NOMO-1 treated with dmso at 0.1 percent for 144 hours (cell line): ENCODE results near the gene PLCG2.
A peak's percentile ranks its signal among the peaks of the same experiment; 100 is the strongest.
"Not testable (repeated sequence)": the region's sequence is repeated elsewhere in the genome, so short reads cannot be mapped to it uniquely, and the experiment has no call there.

Experiments used
- DNase-seq: peaks from one replicate; lab custom pipeline; 2025; ENCODE audit not compliant: unreplicated experiment; lab: John Stamatoyannopoulos, UW

Gene PLCG2

GRCh38 chr16:81933361-81933760 lies 154.3 kb downstream of the PLCG2 start:
- DNase-seq, result no peak

- not testable (repeated sequence) for DNase-seq
Observed at GRCh38 chr16:81934711-81935110, 155.6 kb downstream of the PLCG2 start.

- DNase-seq, result no peak
Observed at GRCh38 chr16:81936209-81937000, 157.3 kb downstream of the PLCG2 start.

- no peak for DNase-seq
Observed at GRCh38 chr16:81937305-81938038, 158.4 kb downstream of the PLCG2 start.

GRCh38 chr16:81938326-81939163 lies 159.5 kb downstream of the PLCG2 start:
- DNase-seq, result no peak

GRCh38 chr16:81939164-81940056 lies 160.3 kb downstream of the PLCG2 start:
- DNase-seq, result no peak

- DNase-seq, result no peak
Observed at GRCh38 chr16:81940781-81941560, 161.9 kb downstream of the PLCG2 start.

- no peak for DNase-seq
Observed at GRCh38 chr16:81942007-81942601, 163.0 kb downstream of the PLCG2 start.

GRCh38 chr16:81945665-81946064 lies 166.6 kb downstream of the PLCG2 start:
- DNase-seq, result no peak

GRCh38 chr16:81946206-81946605 lies 167.1 kb downstream of the PLCG2 start:
- DNase-seq, result no peak

GRCh38 chr16:81951564-81951963 lies 172.5 kb downstream of the PLCG2 start:
- no peak for DNase-seq

- DNase-seq, result peak; percentile 59
Observed at GRCh38 chr16:81956213-81956948, 177.3 kb downstream of the PLCG2 start.

- no peak for DNase-seq
Observed at GRCh38 chr16:81964808-81965207, 185.7 kb downstream of the PLCG2 start.

GRCh38 chr16:81967358-81967757 lies 188.3 kb downstream of the PLCG2 start:
- no peak for DNase-seq

GRCh38 chr16:81971853-81972252 lies 192.8 kb downstream of the PLCG2 start:
- no peak for DNase-seq

- no peak for DNase-seq
Observed at GRCh38 chr16:81973737-81974136, 194.6 kb downstream of the PLCG2 start.

- no peak for DNase-seq
Observed at GRCh38 chr16:81975637-81976036, 196.5 kb downstream of the PLCG2 start.

- not testable (repeated sequence) for DNase-seq
Observed at GRCh38 chr16:81977335-81977942, 198.3 kb downstream of the PLCG2 start.
